ENCODE results near the gene GTF3C5. TPM values are rescaled to one million over a fixed set of nuclear protein-coding genes. Genes with fewer than 3 reads are reported as not detected.

The GTF3C5 gene
- total and polyA plus RNA-seq, 2 of the 4 experiments (the other 2 are of a cell fraction), result 49.1 to 52.3 TPM

DNA sequence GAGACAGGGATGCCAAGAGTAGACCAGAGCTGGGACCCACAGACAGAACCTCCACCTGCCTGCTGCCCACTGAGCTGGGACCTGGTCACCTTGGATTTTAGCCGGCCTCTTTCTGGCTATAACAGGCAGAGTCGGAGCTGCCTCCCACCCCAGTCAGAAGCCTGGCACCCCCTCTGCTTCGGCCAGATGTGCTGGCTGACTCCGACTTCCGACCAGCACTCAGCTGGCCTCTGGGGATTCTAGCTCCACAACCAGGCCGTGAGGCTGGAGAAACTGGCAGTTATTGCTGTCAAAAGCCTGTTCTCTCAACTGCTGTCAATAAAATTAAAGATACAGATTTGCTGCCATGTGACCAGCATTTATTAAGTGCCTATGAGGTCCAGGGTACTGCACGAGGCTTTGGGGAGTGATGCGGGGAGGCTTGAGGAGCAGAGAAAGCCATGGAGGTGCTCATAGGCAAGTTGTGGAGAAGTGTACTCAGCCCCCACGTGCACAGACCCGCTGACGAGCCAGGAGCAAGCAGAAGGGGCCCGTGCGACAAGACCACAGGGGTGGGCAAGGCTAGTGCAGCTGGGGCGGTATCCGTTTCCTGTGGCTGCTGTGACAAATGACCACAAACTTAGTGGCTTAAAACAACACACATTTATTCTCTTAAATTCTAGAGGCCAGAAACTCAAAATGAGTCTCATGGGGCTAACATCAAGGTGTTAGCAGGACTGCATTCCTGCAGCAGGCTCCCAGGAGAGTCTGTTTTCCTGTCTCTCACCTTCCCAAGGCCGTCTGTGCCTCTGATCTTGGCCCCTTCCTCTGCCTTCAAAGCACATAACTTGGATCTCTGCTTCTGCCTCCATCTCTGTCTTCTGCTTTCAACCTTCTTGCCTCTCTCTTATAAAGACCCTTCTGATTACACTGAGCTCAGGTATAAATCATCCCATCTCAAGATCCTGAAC, 39.2 kb upstream of the GTF3C5 start:
- ChIA-PET CTCF (no interaction called here), POLR2A (ENCODE audit: unreplicated experiment) (no interaction called here)
- no peak overlapping the region for H3K18ac ChIP-seq (ENCODE audit: low read depth, low read length)
- H3K9me3 ChIP-seq (ENCODE audit: control insufficient read depth, insufficient read depth, low read length), result no peaks in the 10 kb centered on the region
- no peak overlapping the region for H2BK5ac ChIP-seq (ENCODE audit: low read depth, low read length, poor library complexity, severe bottlenecking)
- H3K4me1 ChIP-seq (ENCODE audit: control insufficient read depth, insufficient read depth, low read length), result no peaks in the 10 kb centered on the region
- no peak overlapping the region for H3K4ac ChIP-seq (ENCODE audit: low read depth, low read length)
- no peak overlapping the region for H2BK20ac ChIP-seq (ENCODE audit: low read depth, low read length)
- H2AK9ac ChIP-seq (replicated peaks; ENCODE audit: low read depth, low read length, poor library complexity), result peak overlapping the region; percentile 28
- no peaks in the 10 kb centered on the region for H4K20me1 ChIP-seq (ENCODE audit: insufficient read depth, low read length)
- no peak overlapping the region for H3K23ac ChIP-seq (ENCODE audit: low read depth, low read length)
- H4K8ac ChIP-seq (ENCODE audit: low read depth in 2 of 2, low read length in 2 of 2), result no peak overlapping the region
- no peak overlapping the region for H3K56ac ChIP-seq (ENCODE audit: extremely low read depth, insufficient read depth, low read length)
- H3K27ac ChIP-seq (ENCODE audit: insufficient read depth, low read length), result no peak overlapping the region
- no peak overlapping the region for H2AK5ac ChIP-seq (ENCODE audit: low read depth, low read length)
- no peak overlapping the region for H2BK120ac ChIP-seq (ENCODE audit: low read depth, low read length)
- no TSS peak for BruUV-seq (replicated peaks)
- H4K91ac ChIP-seq (ENCODE audit: insufficient read depth, low read depth, low read length), result no peak overlapping the region
- no peak overlapping the region for H3K9ac ChIP-seq (ENCODE audit: low read depth, low read length)
- H3K4me2 ChIP-seq (ENCODE audit: low read depth, low read length), result no peak overlapping the region
- no peak overlapping the region for H2AFZ ChIP-seq (replicated peaks; ENCODE audit: low read length, poor library complexity)
- no peak overlapping the region for H4K5ac ChIP-seq (ENCODE audit: low read depth, low read length)
- H3K79me1 ChIP-seq (ENCODE audit: low read depth in 1 of 2, low read length in 2 of 2), result no peaks in the 10 kb centered on the region
- peaks cover 63% of the 10 kb centered on the region for H3K27me3 ChIP-seq (ENCODE audit: control insufficient read depth, insufficient read depth, low read length)
- H3K4me3 ChIP-seq (ENCODE audit: insufficient read depth, low read depth, low read length), result no peak overlapping the region
- no peak for DNase-seq
- no peaks in the 10 kb centered on the region for H3K36me3 ChIP-seq (ENCODE audit: control insufficient read depth, insufficient read depth, low read length)
- no peaks in the 10 kb centered on the region for H3K9me1 ChIP-seq (ENCODE audit: insufficient read depth, low read length)
- no peak for ATAC-seq (ENCODE audit: low read depth)
- intact Hi-C loops (cut with micrococcal nuclease) (no loop called here), in situ Hi-C loops (cut with MboI; ENCODE audit: low sequenced_read_pairs) (no loop called here), dilution Hi-C loops (cut with HindIII; ENCODE audit: low sequenced_read_pairs, unreplicated experiment) (no loop called here)
- 51% methylated on average over 6 of the region's 16 CpGs; no CpG with 5 or more reads in 1 of the 2 experiments for WGBS, 2 experiments (ENCODE audit: extremely low coverage in 2 of 2, insufficient read length in 1 of 2)
- no peak overlapping the region for H3K14ac ChIP-seq (replicated peaks; ENCODE audit: low read depth, low read length)
- no peak overlapping the region for H2BK15ac ChIP-seq (ENCODE audit: low read depth, low read length)
- TF ChIP-seq RAD21 (IDR thresholded peaks at IDR 0.05; ENCODE audit: low read length) (no peak), MAZ (IDR thresholded peaks at IDR 0.05; ENCODE audit: borderline replicate concordance, low read depth, low read length) (no peak), MAFK (IDR thresholded peaks at IDR 0.05; ENCODE audit: low read depth, low read length) (no peak), RFX5 (IDR thresholded peaks at IDR 0.05; ENCODE audit: low read depth, low read length) (no peak), MXI1 (IDR thresholded peaks at IDR 0.05; ENCODE audit: borderline replicate concordance, low read depth, low read length) (no peak), CTCF (conservative IDR thresholded peaks at IDR 0.05; ENCODE audit: low read depth, low read length) (no peak), BHLHE40 (IDR thresholded peaks at IDR 0.05; ENCODE audit: low read depth, low read length) (no peak)
- TF ChIP-seq, protein P1, sequence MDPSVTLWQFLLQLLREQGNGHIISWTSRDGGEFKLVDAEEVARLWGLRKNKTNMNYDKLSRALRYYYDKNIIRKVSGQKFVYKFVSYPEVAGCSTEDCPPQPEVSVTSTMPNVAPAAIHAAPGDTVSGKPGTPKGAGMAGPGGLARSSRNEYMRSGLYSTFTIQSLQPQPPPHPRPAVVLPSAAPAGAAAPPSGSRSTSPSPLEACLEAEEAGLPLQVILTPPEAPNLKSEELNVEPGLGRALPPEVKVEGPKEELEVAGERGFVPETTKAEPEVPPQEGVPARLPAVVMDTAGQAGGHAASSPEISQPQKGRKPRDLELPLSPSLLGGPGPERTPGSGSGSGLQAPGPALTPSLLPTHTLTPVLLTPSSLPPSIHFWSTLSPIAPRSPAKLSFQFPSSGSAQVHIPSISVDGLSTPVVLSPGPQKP (IDR thresholded peaks at IDR 0.05; ENCODE audit: borderline replicate concordance, low read depth, low read length), result no peak
